Ishikawa (cell line): ENCODE data around the gene ABAT.

Experiments
- CEBPB ChIP-seq: IDR thresholded peaks from 2 replicates; pipeline ENCODE4 v1.6.1; 2012
- CREB1 ChIP-seq: IDR thresholded peaks from 2 replicates; pipeline ENCODE4 v1.6.1; 2012; ENCODE audit warnings: low read depth
- EGR1 ChIP-seq: IDR thresholded peaks from 2 replicates; pipeline ENCODE4 v1.6.1; 2012
- EP300 ChIP-seq: IDR thresholded peaks from 2 replicates; pipeline ENCODE4 v1.6.1; 2012; ENCODE audit warnings: borderline replicate concordance
- FOXM1 ChIP-seq: IDR thresholded peaks from 2 replicates; pipeline ENCODE4 v1.6.1; 2012; ENCODE audit warnings: low read depth, borderline replicate concordance
- RAD21 ChIP-seq: IDR thresholded peaks from 2 replicates; pipeline ENCODE4 v1.6.1; 2012; ENCODE audit warnings: low read depth
- TAF1 ChIP-seq: IDR thresholded peaks from 2 replicates; pipeline ENCODE4 v1.6.1; 2012; ENCODE audit warnings: low read depth, mild to moderate bottlenecking
- ZBTB7A ChIP-seq: IDR thresholded peaks from 2 replicates; pipeline ENCODE4 v1.6.1; 2012; ENCODE audit warnings: low read depth
- TF ChIP-seq, protein P1 (sequence below): IDR thresholded peaks from 2 replicates; pipeline ENCODE4 v1.6.1; 2012; ENCODE audit warnings: low read depth, mild to moderate bottlenecking
- TF ChIP-seq, protein P2 (sequence below): IDR thresholded peaks from 2 replicates; pipeline ENCODE4 v1.6.1; 2012

DNA sequence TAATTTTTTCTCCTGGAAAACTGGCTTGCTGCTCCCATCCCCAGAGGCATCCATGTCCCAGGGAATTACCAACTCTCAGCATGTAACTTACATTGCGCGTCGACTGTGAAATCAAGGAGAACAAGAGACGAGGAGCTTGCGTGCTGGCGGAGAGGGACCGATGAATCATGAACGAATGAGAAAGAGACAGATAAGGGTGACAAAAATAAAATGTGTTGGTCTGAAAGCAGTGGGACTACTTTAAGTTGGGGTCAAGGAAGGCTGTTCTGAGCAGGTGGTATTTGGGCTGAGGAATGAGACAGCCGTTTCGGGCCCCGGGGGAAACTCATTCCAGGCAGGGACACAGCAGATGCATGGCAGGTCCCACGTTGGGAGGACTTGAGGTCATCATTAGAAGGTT lies 22.5 kb downstream of the ABAT start:
- TF ChIP-seq EP300 (no peak), RAD21 (no peak), EGR1 (no peak), ZBTB7A (no peak), TAF1 (no peak), FOXM1 (no peak), CREB1 (no peak), CEBPB (no peak)
- TF ChIP-seq, protein P1, sequence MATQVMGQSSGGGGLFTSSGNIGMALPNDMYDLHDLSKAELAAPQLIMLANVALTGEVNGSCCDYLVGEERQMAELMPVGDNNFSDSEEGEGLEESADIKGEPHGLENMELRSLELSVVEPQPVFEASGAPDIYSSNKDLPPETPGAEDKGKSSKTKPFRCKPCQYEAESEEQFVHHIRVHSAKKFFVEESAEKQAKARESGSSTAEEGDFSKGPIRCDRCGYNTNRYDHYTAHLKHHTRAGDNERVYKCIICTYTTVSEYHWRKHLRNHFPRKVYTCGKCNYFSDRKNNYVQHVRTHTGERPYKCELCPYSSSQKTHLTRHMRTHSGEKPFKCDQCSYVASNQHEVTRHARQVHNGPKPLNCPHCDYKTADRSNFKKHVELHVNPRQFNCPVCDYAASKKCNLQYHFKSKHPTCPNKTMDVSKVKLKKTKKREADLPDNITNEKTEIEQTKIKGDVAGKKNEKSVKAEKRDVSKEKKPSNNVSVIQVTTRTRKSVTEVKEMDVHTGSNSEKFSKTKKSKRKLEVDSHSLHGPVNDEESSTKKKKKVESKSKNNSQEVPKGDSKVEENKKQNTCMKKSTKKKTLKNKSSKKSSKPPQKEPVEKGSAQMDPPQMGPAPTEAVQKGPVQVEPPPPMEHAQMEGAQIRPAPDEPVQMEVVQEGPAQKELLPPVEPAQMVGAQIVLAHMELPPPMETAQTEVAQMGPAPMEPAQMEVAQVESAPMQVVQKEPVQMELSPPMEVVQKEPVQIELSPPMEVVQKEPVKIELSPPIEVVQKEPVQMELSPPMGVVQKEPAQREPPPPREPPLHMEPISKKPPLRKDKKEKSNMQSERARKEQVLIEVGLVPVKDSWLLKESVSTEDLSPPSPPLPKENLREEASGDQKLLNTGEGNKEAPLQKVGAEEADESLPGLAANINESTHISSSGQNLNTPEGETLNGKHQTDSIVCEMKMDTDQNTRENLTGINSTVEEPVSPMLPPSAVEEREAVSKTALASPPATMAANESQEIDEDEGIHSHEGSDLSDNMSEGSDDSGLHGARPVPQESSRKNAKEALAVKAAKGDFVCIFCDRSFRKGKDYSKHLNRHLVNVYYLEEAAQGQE: no peak
- TF ChIP-seq, protein P2, sequence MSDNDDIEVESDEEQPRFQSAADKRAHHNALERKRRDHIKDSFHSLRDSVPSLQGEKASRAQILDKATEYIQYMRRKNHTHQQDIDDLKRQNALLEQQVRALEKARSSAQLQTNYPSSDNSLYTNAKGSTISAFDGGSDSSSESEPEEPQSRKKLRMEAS: no peak
